ENCODE results near the gene PURB. TPM values are rescaled to one million over a fixed set of nuclear protein-coding genes. Genes with fewer than 3 reads are reported as not detected.
"Not testable (repeated sequence)": the region's sequence is repeated elsewhere in the genome, so short reads cannot be mapped to it uniquely, and the experiment has no call there.

PURB gene
- total RNA-seq, 1 experiment from 2014 or later, result 26.3 TPM

DNA sequence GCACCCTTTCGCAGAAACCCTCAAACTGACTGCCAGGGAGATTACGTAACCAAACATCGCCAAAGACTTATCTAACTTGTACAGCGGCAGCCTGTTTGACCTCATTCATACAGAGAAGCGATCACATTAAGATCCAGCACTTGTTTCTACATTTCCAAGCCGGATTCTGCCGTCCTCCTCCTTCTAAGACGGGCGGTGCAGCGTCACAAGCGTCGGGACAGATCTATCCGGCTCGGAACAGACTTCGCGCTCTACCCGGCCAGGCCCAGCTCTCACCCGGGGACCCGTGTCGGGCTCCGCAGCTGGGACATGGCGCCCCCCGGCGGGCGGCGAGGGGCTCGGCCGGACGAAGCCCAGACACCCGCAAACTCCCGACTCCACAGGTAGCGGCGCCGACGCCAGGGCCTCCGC lies 37.8 kb downstream of the PURB start:
- intact Hi-C loops (cut with micrococcal nuclease; ENCODE audit: unreplicated experiment), result loop anchor here (1.0 to 5.0 kb wide), 3 partner anchors 80 to 259 kb away; partner anchors contain the start of gene ZMIZ2
- TF ChIP-seq CTCF (IDR thresholded peaks at IDR 0.05; ENCODE audit: insufficient read depth in 1 of 2, low read depth in 1 of 2, low read length in 1 of 2, severe bottlenecking in 1 of 2, unreplicated experiment in 1 of 2), result peak; percentile 87 to 89
- no peaks in the 10 kb centered on the region for H3K36me3 ChIP-seq (ENCODE audit: control insufficient read depth, insufficient read depth, low read length)
- no peaks in the 10 kb centered on the region for H3K4me1 ChIP-seq
- peak overlapping the region; percentile 99 for H3K27ac Mint-ChIP-seq (ENCODE audit: unreplicated experiment)
- peaks cover 15% of the 10 kb centered on the region for H3K36me3 Mint-ChIP-seq (ENCODE audit: insufficient read depth, unreplicated experiment)
- TSS peak; percentile 51 for BruUV-seq (replicated peaks)
- H3K9me3 Mint-ChIP-seq (ENCODE audit: unreplicated experiment), result no peaks in the 10 kb centered on the region
- POLR2A ChIA-PET, result interaction anchor here (0.5 to 1.6 kb wide), 14 partner anchors 9 to 723 kb away, joined by 3 to 16 read pairs (median 4); partner anchors contain the start of genes CCM2, DDX56, PURB and TBRG4
- H3K4me3 ChIP-seq (ENCODE audit: low read depth, low read length), result peak overlapping the region; percentile 61
- H3K9me3 ChIP-seq, result no peaks in the 10 kb centered on the region
- H3K4me3 Mint-ChIP-seq (ENCODE audit: unreplicated experiment), result peak overlapping the region; percentile 95
- DNase-seq, result peak; percentile 86 to 92
- CTCF ChIA-PET, result interaction anchor here (0.6 to 0.7 kb wide), 4 partner anchors 12 to 306 kb away, joined by 3 to 8 read pairs (median 4); no protein-coding TSS in a partner anchor
- H3K27me3 ChIP-seq (replicated peaks; ENCODE audit: control insufficient read depth, insufficient read depth, low read length), result no peaks in the 10 kb centered on the region
- peaks cover 10% of the 10 kb centered on the region for H3K4me1 Mint-ChIP-seq (ENCODE audit: low read depth, unreplicated experiment)
- H3K27me3 Mint-ChIP-seq (ENCODE audit: insufficient read depth, unreplicated experiment), result no peaks in the 10 kb centered on the region

DNA sequence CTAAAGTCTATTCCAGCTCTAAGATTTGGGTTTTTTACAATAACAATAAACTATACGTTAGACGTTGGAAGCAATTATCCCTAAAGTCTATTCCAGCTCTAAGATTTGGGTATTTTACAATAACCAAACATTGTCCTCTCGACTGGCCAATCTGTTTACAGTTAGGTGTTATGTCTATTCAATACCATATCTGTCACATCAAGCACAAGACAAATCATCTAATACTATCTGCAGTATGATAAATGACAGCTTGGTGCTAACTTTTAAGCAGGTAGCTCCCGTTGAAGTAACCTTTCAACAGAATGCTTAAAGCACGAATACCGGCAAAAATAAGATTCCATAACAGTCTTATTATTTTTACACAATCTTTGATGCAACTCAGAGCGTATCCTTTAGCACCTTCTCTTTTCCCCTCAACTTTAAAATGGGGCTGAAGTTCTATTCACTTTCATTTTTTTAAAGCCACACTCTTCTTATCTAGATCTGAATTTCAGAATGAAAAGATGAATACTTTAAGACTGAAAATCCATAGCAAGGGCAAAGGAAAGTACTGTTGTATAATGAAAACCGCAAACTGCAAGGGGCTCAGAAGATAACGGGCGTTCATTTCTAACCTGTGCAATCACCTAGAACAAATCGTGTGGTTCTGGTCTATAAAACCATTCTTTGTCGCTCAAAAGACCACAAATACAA lies 38.4 kb downstream of the PURB start:
- ChIA-PET POLR2A (interaction anchor here (0.6 to 1.6 kb wide), 7 partner anchors 32 to 273 kb away, joined by 3 to 16 read pairs (median 4); partner anchors contain the start of genes CCM2, DDX56 and TBRG4), CTCF (interaction anchor here (0.6 to 0.7 kb wide), 3 partner anchors 11 to 307 kb away, joined by 3 to 8 read pairs (median 4); no protein-coding TSS in a partner anchor)
- peak overlapping the region; percentile 61 for H3K4me3 ChIP-seq (ENCODE audit: low read depth, low read length)
- H3K36me3 Mint-ChIP-seq (ENCODE audit: insufficient read depth, unreplicated experiment), result peaks cover 20% of the 10 kb centered on the region
- peaks cover 12% of the 10 kb centered on the region for H3K4me1 Mint-ChIP-seq (ENCODE audit: low read depth, unreplicated experiment)
- H3K9me3 Mint-ChIP-seq (ENCODE audit: unreplicated experiment), result no peaks in the 10 kb centered on the region
- DNase-seq, result no peak
- H3K9me3 ChIP-seq, result no peaks in the 10 kb centered on the region
- H3K27me3 Mint-ChIP-seq (ENCODE audit: insufficient read depth, unreplicated experiment), result no peaks in the 10 kb centered on the region
- H3K27ac Mint-ChIP-seq (ENCODE audit: unreplicated experiment), result peak overlapping the region; percentile 99
- no peaks in the 10 kb centered on the region for H3K27me3 ChIP-seq (replicated peaks; ENCODE audit: control insufficient read depth, insufficient read depth, low read length)
- intact Hi-C loops (cut with micrococcal nuclease; ENCODE audit: unreplicated experiment), result loop anchor here (1.0 to 5.0 kb wide), 3 partner anchors 80 to 259 kb away; partner anchors contain the start of gene ZMIZ2
- no peak for TF ChIP-seq CTCF (IDR thresholded peaks at IDR 0.05; ENCODE audit: insufficient read depth in 1 of 2, low read depth in 1 of 2, low read length in 1 of 2, severe bottlenecking in 1 of 2, unreplicated experiment in 1 of 2)
- no TSS peak for BruUV-seq (replicated peaks)
- peak overlapping the region; percentile 95 for H3K4me3 Mint-ChIP-seq (ENCODE audit: unreplicated experiment)
- H3K36me3 ChIP-seq (ENCODE audit: control insufficient read depth, insufficient read depth, low read length), result no peaks in the 10 kb centered on the region
- no peaks in the 10 kb centered on the region for H3K4me1 ChIP-seq

- POLR2A ChIA-PET, result interaction anchor here (0.6 kb wide), 1 partner anchor 33 kb away, joined by 3 read pairs; no protein-coding TSS in a partner anchor
- CTCF ChIA-PET, result not testable (repeated sequence)
These were observed 38.9 kb downstream of the PURB start for GRCh38 chr7:44846390-44846789.

More at GRCh38 chr7:44846390-44846789, 38.9 kb downstream of the PURB start:
- H3K27ac Mint-ChIP-seq (ENCODE audit: unreplicated experiment), result peak overlapping the region; percentile 99
- peak overlapping the region; percentile 95 for H3K4me3 Mint-ChIP-seq (ENCODE audit: unreplicated experiment)
- not testable (repeated sequence) for H3K27me3 Mint-ChIP-seq (ENCODE audit: insufficient read depth, unreplicated experiment); BruUV-seq (replicated peaks); H3K9me3 Mint-ChIP-seq (ENCODE audit: unreplicated experiment); DNase-seq; H3K36me3 ChIP-seq (ENCODE audit: control insufficient read depth, insufficient read depth, low read length); H3K9me3 ChIP-seq; H3K27me3 ChIP-seq (replicated peaks; ENCODE audit: control insufficient read depth, insufficient read depth, low read length); H3K4me1 ChIP-seq
- peaks cover 26% of the 10 kb centered on the region for H3K36me3 Mint-ChIP-seq (ENCODE audit: insufficient read depth, unreplicated experiment)
- intact Hi-C loops (cut with micrococcal nuclease; ENCODE audit: unreplicated experiment), result loop anchor here (2.0 to 5.0 kb wide), 2 partner anchors 79 to 98 kb away; partner anchors contain the start of gene ZMIZ2
- peak overlapping the region; percentile 61 for H3K4me3 ChIP-seq (ENCODE audit: low read depth, low read length)
- H3K4me1 Mint-ChIP-seq (ENCODE audit: low read depth, unreplicated experiment), result peaks cover 17% of the 10 kb centered on the region

All from Caco-2 (cell line).